ENCODE data around the gene PAOX.

- TF ChIP-seq GATA2 (IDR thresholded peaks at IDR 0.05; ENCODE audit: low read depth, low read length), result no peak
- no peak for TF ChIP-seq GATA3 (IDR thresholded peaks at IDR 0.05; ENCODE audit: low read depth, low read length)
Measured at GRCh38 chr10:133394064-133394663, 15.1 kb downstream of the PAOX start, which contains the start of gene MTG1.

Measured in SH-SY5Y (cell line).